ENCODE results near the gene CCL4. TPM values are rescaled to one million over a fixed set of nuclear protein-coding genes. Genes with fewer than 3 reads are reported as not detected.

The CCL4 gene
- total RNA-seq, result not detected in 2 replicates

GRCh38 chr17:36103401-36103975 lies at the start of gene CCL4:
TSS of gene CCL4 (plus strand) at chr17:36103827. CDS start at chr17:36103906, 79 bp downstream.

GRCh38 chr17:36063786-36064541 lies 39.7 kb upstream of the CCL4 start, which contains the start of gene CCL18:
TSS of gene CCL18 (plus strand) at chr17:36064272. CDS start at chr17:36064343, 71 bp downstream.

GRCh38 chr17:36089888-36090836 lies 13.5 kb upstream of the CCL4 start, which contains the start of gene CCL3:
TSS of gene CCL3 (minus strand) at chr17:36090143. CDS start at chr17:36090058, 85 bp downstream.

Other genes with a start within 250 kb of the CCL4 start
- gene HEATR9, start 234.9 kb upstream of the CCL4 start, total RNA-seq, result not detected in 2 replicates
- 0.13 TPM in 1 of 2 replicates, not detected in the other for gene CCL5, start 223.5 kb upstream of the CCL4 start, total RNA-seq
- gene RDM1, start 173.1 kb upstream of the CCL4 start, total RNA-seq, result 0.92 and 0.99 TPM in 2 replicates
- gene LYZL6, start 160.1 kb upstream of the CCL4 start, total RNA-seq, result not detected in 2 replicates
- gene CCL16, start 122.3 kb upstream of the CCL4 start, total RNA-seq, result not detected in 2 replicates
- gene CCL14, start 117.1 kb upstream of the CCL4 start, total RNA-seq, result 0.40 TPM in 1 of 2 replicates, not detected in the other
- not detected in 2 replicates for gene CCL15, start 102.3 kb upstream of the CCL4 start, total RNA-seq
- gene CCL23, start 85.9 kb upstream of the CCL4 start, total RNA-seq, result 0.26 TPM in 1 of 2 replicates, not detected in the other
- gene CCL18, start 39.6 kb upstream of the CCL4 start, total RNA-seq, result not detected in 2 replicates
- 0.12 TPM in 1 of 2 replicates, not detected in the other for gene CCL3, start 13.7 kb upstream of the CCL4 start, total RNA-seq
- gene TBC1D3B, start 72.8 kb downstream of the CCL4 start, total RNA-seq, result 1.1 and 1.7 TPM in 2 replicates
- not detected in 2 replicates for gene CCL3L1, start 92.9 kb downstream of the CCL4 start, total RNA-seq
- not detected in 2 replicates for gene CCL4L2, start 107.2 kb downstream of the CCL4 start, total RNA-seq
- not detected in 2 replicates for gene TBC1D3I, start 160.7 kb downstream of the CCL4 start, total RNA-seq
- not detected in 2 replicates for gene TBC1D3G, start 220.1 kb downstream of the CCL4 start, total RNA-seq

Data from aortic smooth muscle cell (primary cell).